ENCODE data around the gene SAP30BP. TPM values are rescaled to one million over a fixed set of nuclear protein-coding genes. Genes with fewer than 3 reads are reported as not detected.

The SAP30BP gene
- total RNA-seq, 4 donors from 2014 or later = 54.0 to 85.1 (median 74.1) TPM

GRCh38 chr17:75703191-75703590 is 36.1 kb downstream of the SAP30BP start:
- WGBS, 2 donors = 90 to 94% methylated on average over 12 of the region's 12 CpGs
- TF ChIP-seq CTCF (IDR thresholded peaks at IDR 0.05) (no peak), POLR2A (IDR thresholded peaks at IDR 0.05) (no peak)
- no peak for DNase-seq (ENCODE audit: low spot score in 2 of 2)
- H3K4me3 ChIP-seq (ENCODE audit: low read depth, poor library complexity, severe bottlenecking) = no peak overlapping the region
- intact Hi-C loops (cut with DNase I; ENCODE audit: low total_unique reads) = no loop called here

- TF ChIP-seq CTCF (IDR thresholded peaks at IDR 0.05) = no peak
- TF ChIP-seq POLR2A (IDR thresholded peaks at IDR 0.05) = no peak
- DNase-seq (ENCODE audit: low spot score in 2 of 2) = no peak
- intact Hi-C loops (cut with DNase I; ENCODE audit: low total_unique reads) = no loop called here
- no peak overlapping the region for H3K4me3 ChIP-seq (ENCODE audit: low read depth, poor library complexity, severe bottlenecking)
- WGBS, 2 donors = 95 to 97% methylated on average over 9 of the region's 9 CpGs
These were observed 36.5 kb downstream of the SAP30BP start for GRCh38 chr17:75703591-75703990.

- WGBS, 2 donors = 72 to 77% methylated on average over 24 to 26 of the region's 27 CpGs
- DNase-seq (ENCODE audit: low spot score in 2 of 2) = no peak
- intact Hi-C loops (cut with DNase I; ENCODE audit: low total_unique reads) = no loop called here
- H3K4me3 ChIP-seq (ENCODE audit: low read depth, poor library complexity, severe bottlenecking) = no peak overlapping the region
- TF ChIP-seq CTCF (IDR thresholded peaks at IDR 0.05) (no peak), POLR2A (IDR thresholded peaks at IDR 0.05) (no peak)
These were observed 38.1 kb downstream of the SAP30BP start for GRCh38 chr17:75704963-75705875.

GRCh38 chr17:75706042-75706728 is 39.0 kb downstream of the SAP30BP start:
- no peak overlapping the region for H3K4me3 ChIP-seq (ENCODE audit: low read depth, poor library complexity, severe bottlenecking)
- no peak for DNase-seq (ENCODE audit: low spot score in 2 of 2)
- WGBS, 2 donors = 85 to 89% methylated on average over 19 to 20 of the region's 20 CpGs
- intact Hi-C loops (cut with DNase I; ENCODE audit: low total_unique reads) = no loop called here
- TF ChIP-seq CTCF (IDR thresholded peaks at IDR 0.05) (no peak), POLR2A (IDR thresholded peaks at IDR 0.05) (no peak)

- DNase-seq (ENCODE audit: low spot score in 2 of 2) = no peak
- intact Hi-C loops (cut with DNase I; ENCODE audit: low total_unique reads) = no loop called here
- no peak overlapping the region for H3K4me3 ChIP-seq (ENCODE audit: low read depth, poor library complexity, severe bottlenecking)
- 55 to 56% methylated on average over 11 to 12 of the region's 12 CpGs for WGBS, 2 donors
- TF ChIP-seq CTCF (IDR thresholded peaks at IDR 0.05) = no peak
- TF ChIP-seq POLR2A (IDR thresholded peaks at IDR 0.05) = no peak
These were observed 40.0 kb downstream of the SAP30BP start for GRCh38 chr17:75707079-75707571.

Measured in lower leg skin (tissue), 4 donors.